Stimulated activated CD4-positive, alpha-beta T cell treated with anti-CD3 and anti-CD28 coated beads, Interleukin-12 subunit alpha, Interleukin-12 subunit beta, amount 100 ng/mL, for 4 hours (primary cell): ENCODE measurements around the gene TBC1D14.
A peak's percentile ranks its signal among the peaks of the same experiment; 100 is the strongest.

ENCODE experiments used
- DNase-seq: peaks from one replicate; pipeline ENCODE4 v3.0.0-alpha.2; 2020

The TBC1D14 gene

GRCh38 chr4:6932475-6932874 lies 22.8 kb downstream of the TBC1D14 start:
- DNase-seq = no peak

- DNase-seq = no peak
These were observed 23.3 kb downstream of the TBC1D14 start for GRCh38 chr4:6932918-6933317.

- DNase-seq = no peak
These were observed 24.2 kb downstream of the TBC1D14 start for GRCh38 chr4:6933691-6934430.

- no peak for DNase-seq
These were observed 26.3 kb downstream of the TBC1D14 start for GRCh38 chr4:6935965-6936364.

- no peak for DNase-seq
These were observed 27.6 kb downstream of the TBC1D14 start for GRCh38 chr4:6937201-6937600.

GRCh38 chr4:6937754-6938153 lies 28.1 kb downstream of the TBC1D14 start:
- DNase-seq = no peak

- DNase-seq = no peak
These were observed 28.6 kb downstream of the TBC1D14 start for GRCh38 chr4:6938237-6938636.

GRCh38 chr4:6938647-6939271 lies 29.1 kb downstream of the TBC1D14 start:
- DNase-seq = no peak

GRCh38 chr4:6939761-6940743 lies 30.4 kb downstream of the TBC1D14 start:
- DNase-seq = no peak

GRCh38 chr4:6940744-6941137 lies 31.1 kb downstream of the TBC1D14 start:
- DNase-seq = no peak

- no peak for DNase-seq
These were observed 32.2 kb downstream of the TBC1D14 start for GRCh38 chr4:6941796-6942195.

- DNase-seq = peak; percentile 28
These were observed 32.7 kb downstream of the TBC1D14 start for GRCh38 chr4:6942238-6942800.

GRCh38 chr4:6943012-6943884 lies 33.6 kb downstream of the TBC1D14 start:
- DNase-seq = no peak

- no peak for DNase-seq
These were observed 34.2 kb downstream of the TBC1D14 start for GRCh38 chr4:6943885-6944225.

- DNase-seq = no peak
These were observed 34.9 kb downstream of the TBC1D14 start for GRCh38 chr4:6944301-6945051.

- no peak for DNase-seq
These were observed 35.4 kb downstream of the TBC1D14 start for GRCh38 chr4:6945052-6945409.

GRCh38 chr4:6946497-6946896 lies 36.9 kb downstream of the TBC1D14 start:
- DNase-seq = no peak

GRCh38 chr4:6948134-6948460 lies 38.5 kb downstream of the TBC1D14 start:
- DNase-seq = no peak

- no peak for DNase-seq
These were observed 42.3 kb downstream of the TBC1D14 start for GRCh38 chr4:6951880-6952381.

- DNase-seq = no peak
These were observed 44.2 kb downstream of the TBC1D14 start for GRCh38 chr4:6953751-6954380.
